ENCODE measurements around the gene EXTL2. TPM values are rescaled to one million over a fixed set of nuclear protein-coding genes. Genes with fewer than 3 reads are reported as not detected.
A peak's percentile ranks its signal among the peaks of the same experiment; 100 is the strongest.

EXTL2 gene
- polyA plus RNA-seq, 2 of the 4 experiments (the other 2 are of a cell fraction) = 9.4 to 22.4 TPM

- no peak for TF ChIP-seq MAX (IDR thresholded peaks at IDR 0.05)
- TF ChIP-seq MAFK (IDR thresholded peaks at IDR 0.05; ENCODE audit: partially characterized antibody) = no peak
- TF ChIP-seq TFCP2L1 (CRISPR knock-in tag; IDR thresholded peaks at IDR 0.05) = no peak
- TF ChIP-seq NFE2L2 (conservative IDR thresholded peaks at IDR 0.05; ENCODE audit: low read length) = no peak
- TF ChIP-seq PHF8 (IDR thresholded peaks at IDR 0.05; ENCODE audit: borderline replicate concordance, low read depth) = no peak
- no peak for TF ChIP-seq HOXA7 (CRISPR knock-in tag; IDR thresholded peaks at IDR 0.05)
- no peak for TF ChIP-seq NR3C1 (IDR thresholded peaks at IDR 0.05)
Observed at GRCh38 chr1:100896481-100896982, 1.9 kb upstream of the EXTL2 start (continued).

- Histone ChIP-seq H3K4me3 (peak within 1 kb of the TSS; percentile 99), H3K4me1 (peaks cover 8% of the 10 kb centered on the region; the same call in 1 of the 3 replicates), H3K4me2 (peak within 1 kb of the TSS; percentile 83), H3K27ac (peak within 1 kb of the TSS; percentile 91 to 95), H3K9me3 (no peaks in the 10 kb centered on the region)
- FAIRE-seq (no peak), DNase-seq (ENCODE audit: low read depth in 1 of 2, low spot score in 1 of 2) (peak; percentile 52 to 92), ATAC-seq (peak; percentile 86 to 94)
- CTCF ChIA-PET = interaction anchor here (2.4 kb wide), 1 partner anchor 11 kb away, joined by 9 read pairs; no protein-coding TSS in a partner anchor
- WGBS (ENCODE audit: missing lambda C conversion rate) = 0% methylated on average over 32 of the region's 62 CpGs
- POLR2A ChIA-PET = interaction anchor here (1.0 to 2.3 kb wide), 3 partner anchors 11 to 26 kb away, joined by 3 to 11 read pairs (median 4); no protein-coding TSS in a partner anchor
- TF ChIP-seq EHMT2 (IDR thresholded peaks at IDR 0.05; ENCODE audit: low read depth) = no peak
- 0 out of 2 replicates have a peak, but pooled peaks have one; percentile 30 for TF ChIP-seq MYC (IDR thresholded peaks at IDR 0.05; ENCODE audit: borderline replicate concordance, low read length)
- TF ChIP-seq ATOH8 (CRISPR knock-in tag; IDR thresholded peaks at IDR 0.05; ENCODE audit: low read depth) = no peak
- TF ChIP-seq POLR2A (IDR thresholded peaks at IDR 0.05; ENCODE audit: low read length) = peak; percentile 55
- peak; percentile 57 for TF ChIP-seq PHF8 (IDR thresholded peaks at IDR 0.05; ENCODE audit: borderline replicate concordance, low read depth)
- peak; percentile 61; the same call in 1 of the 2 replicates for TF ChIP-seq MAX (IDR thresholded peaks at IDR 0.05)
- peak in 1 of 2 experiments; percentile 45; a peak in 3 of 5 replicates for TF ChIP-seq JUN (IDR thresholded peaks at IDR 0.05)
Observed at GRCh38 chr1:100895540-100896480, 1.2 kb upstream of the EXTL2 start, which contains the start of gene SLC30A7. Gene SLC30A7 (plus strand): TSS chr1:100896090. CDS start chr1:100896263, 173 bp downstream.

- peak overlapping the region; percentile 99; the same call in 2 of the 3 replicates for H3K4me3 ChIP-seq
- H3K9me3 ChIP-seq = peaks cover 15% of the 10 kb centered on the region
- peak overlapping the region in 1 of 2 experiments; percentile 91; a peak in 2 of 6 replicates for H3K27ac ChIP-seq
- WGBS (ENCODE audit: missing lambda C conversion rate) = 40% methylated on average over 2 of the region's 2 CpGs
- ATAC-seq (no peak), DNase-seq (ENCODE audit: low read depth in 1 of 2, low spot score in 1 of 2) (no peak), FAIRE-seq (no peak)
- TF ChIP-seq TFCP2L1 (CRISPR knock-in tag; IDR thresholded peaks at IDR 0.05) (no peak), MAZ (IDR thresholded peaks at IDR 0.05; ENCODE audit: borderline replicate concordance, low read depth, low read length) (no peak), JUNB (IDR thresholded peaks at IDR 0.05) (no peak), CBX8 (IDR thresholded peaks at IDR 0.05) (no peak), CHD4 (IDR thresholded peaks at IDR 0.05; ENCODE audit: borderline replicate concordance) (no peak)
- POLR2A ChIA-PET = interaction anchor here (1.8 kb wide), 1 partner anchor 24 kb away, joined by 4 read pairs; no protein-coding TSS in a partner anchor
- CTCF ChIA-PET = interaction anchor here (2.4 kb wide), 1 partner anchor 9 kb away, joined by 9 read pairs; no protein-coding TSS in a partner anchor
- H3K4me2 ChIP-seq = peak overlapping the region; percentile 83
- peaks cover 8% of the 10 kb centered on the region; the same call in 1 of the 3 replicates for H3K4me1 ChIP-seq
Observed at GRCh38 chr1:100893718-100894117, 924 bp downstream of the EXTL2 start.

- no peak for TF ChIP-seq CHD2 (IDR thresholded peaks at IDR 0.05; ENCODE audit: low read length, partially characterized antibody)
- peak; percentile 30 for TF ChIP-seq MAFK (IDR thresholded peaks at IDR 0.05; ENCODE audit: partially characterized antibody)
- Histone ChIP-seq H3K4me1 (peaks cover 8% of the 10 kb centered on the region; the same call in 1 of the 3 replicates), H3K4me2 (no peak overlapping the region), H3K4me3 (no peak overlapping the region), H3K9me3 (peaks cover 15% of the 10 kb centered on the region), H3K27ac (no peak overlapping the region)
- CTCF ChIA-PET = no interaction called here
- 95% methylated on average over 3 of the region's 3 CpGs for WGBS (ENCODE audit: missing lambda C conversion rate)
- ATAC-seq = no peak
- no peak for FAIRE-seq
- POLR2A ChIA-PET = no interaction called here
- DNase-seq (ENCODE audit: low read depth in 1 of 2, low spot score in 1 of 2) = no peak
Observed at GRCh38 chr1:100892554-100892953, 2.1 kb downstream of the EXTL2 start.
